Esophagus squamous epithelium (tissue), 4 donors: ENCODE measurements around the gene ENTPD1.

ENCODE experiments used
- POLR2A ChIP-seq, 4 donors: fragments of 450-650 bp; IDR thresholded peaks; one replicate each; pipeline ENCODE4 v1.6.1; 2017; ENCODE audit warnings: antibody characterized with exemption in 4 of 4, mild to moderate bottlenecking in 4 of 4, moderate library complexity in 3 of 4
- TF ChIP-seq, protein P1 (sequence below), 6 experiments: fragments of 450-650 bp in 4 of 6; fragments of 200-600 bp in 2 of 6; sonication (generic) in 2 of 6; IDR thresholded peaks; one replicate each; pipeline ENCODE4 v1.5.1; 2016 to 2019; ENCODE audit warnings: antibody characterized with exemption in 6 of 6, mild to moderate bottlenecking in 4 of 6, moderate library complexity in 4 of 6

GRCh38 chr10:95876756-95877155 lies 120.8 kb downstream of the ENTPD1 start:
- TF ChIP-seq, protein P1, sequence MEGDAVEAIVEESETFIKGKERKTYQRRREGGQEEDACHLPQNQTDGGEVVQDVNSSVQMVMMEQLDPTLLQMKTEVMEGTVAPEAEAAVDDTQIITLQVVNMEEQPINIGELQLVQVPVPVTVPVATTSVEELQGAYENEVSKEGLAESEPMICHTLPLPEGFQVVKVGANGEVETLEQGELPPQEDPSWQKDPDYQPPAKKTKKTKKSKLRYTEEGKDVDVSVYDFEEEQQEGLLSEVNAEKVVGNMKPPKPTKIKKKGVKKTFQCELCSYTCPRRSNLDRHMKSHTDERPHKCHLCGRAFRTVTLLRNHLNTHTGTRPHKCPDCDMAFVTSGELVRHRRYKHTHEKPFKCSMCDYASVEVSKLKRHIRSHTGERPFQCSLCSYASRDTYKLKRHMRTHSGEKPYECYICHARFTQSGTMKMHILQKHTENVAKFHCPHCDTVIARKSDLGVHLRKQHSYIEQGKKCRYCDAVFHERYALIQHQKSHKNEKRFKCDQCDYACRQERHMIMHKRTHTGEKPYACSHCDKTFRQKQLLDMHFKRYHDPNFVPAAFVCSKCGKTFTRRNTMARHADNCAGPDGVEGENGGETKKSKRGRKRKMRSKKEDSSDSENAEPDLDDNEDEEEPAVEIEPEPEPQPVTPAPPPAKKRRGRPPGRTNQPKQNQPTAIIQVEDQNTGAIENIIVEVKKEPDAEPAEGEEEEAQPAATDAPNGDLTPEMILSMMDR (IDR thresholded peaks at IDR 0.05), result no peak
- TF ChIP-seq POLR2A (IDR thresholded peaks at IDR 0.05), result no peak
